Endodermal cell (in vitro differentiated cells): ENCODE results near the gene VPS11. TPM values are rescaled to one million over a fixed set of nuclear protein-coding genes. Genes with fewer than 3 reads are reported as not detected.

Experiments
- DNase-seq: peaks from one replicate; pipeline ENCODE4 v3.0.0-alpha.2; 2017
- H3K27ac ChIP-seq: 2 replicates; pipeline ENCODE4 v1.5.1; 2013; ENCODE audit warnings: mild to moderate bottlenecking, low read depth, low read length, moderate library complexity
- H3K27me3 ChIP-seq: 2 replicates; pipeline ENCODE4 v1.6.1; 2013; ENCODE audit warnings: mild to moderate bottlenecking, low read length, moderate library complexity; ENCODE audit not compliant: insufficient read depth, control insufficient read depth, poor library complexity, severe bottlenecking
- H3K36me3 ChIP-seq: 2 replicates; pipeline ENCODE4 v1.7.0; 2013; ENCODE audit warnings: mild to moderate bottlenecking, low read length, moderate library complexity; ENCODE audit not compliant: control insufficient read depth, insufficient read depth
- H3K4me1 ChIP-seq: one replicate; pipeline ENCODE4 v1.7.0; 2013; ENCODE audit warnings: low read length; ENCODE audit not compliant: control insufficient read depth, insufficient read depth
- H3K4me3 ChIP-seq: 2 replicates; pipeline ENCODE4 v1.5.1; 2013; ENCODE audit warnings: mild to moderate bottlenecking, low read length, moderate library complexity
- H3K9ac ChIP-seq: 2 replicates; pipeline ENCODE4 v1.6.1; 2013; ENCODE audit warnings: mild to moderate bottlenecking, low read length, moderate library complexity; ENCODE audit not compliant: poor library complexity, severe bottlenecking; ENCODE audit errors: extremely low read depth
- H3K9me3 ChIP-seq: 2 replicates; pipeline ENCODE4 v1.6.1; 2013; ENCODE audit warnings: mild to moderate bottlenecking, low read length, moderate library complexity; ENCODE audit not compliant: control insufficient read depth
- H3K27ac Mint-ChIP-seq: 2 replicates; pipeline ENCODE4 v1.8.0; 2020; ENCODE audit warnings: mixed read lengths
- H3K27me3 Mint-ChIP-seq: 2 replicates; pipeline ENCODE4 v1.8.0; 2021; ENCODE audit warnings: mild to moderate bottlenecking, mixed read lengths; ENCODE audit not compliant: insufficient read depth
- H3K36me3 Mint-ChIP-seq: 2 replicates; pipeline ENCODE4 v1.8.0; 2020; ENCODE audit warnings: low read depth, mixed read lengths
- H3K4me1 Mint-ChIP-seq: 2 replicates; pipeline ENCODE4 v1.8.0; 2020; ENCODE audit warnings: mixed read lengths
- H3K4me3 Mint-ChIP-seq: 2 replicates; pipeline ENCODE4 v1.8.0; 2020; ENCODE audit warnings: mild to moderate bottlenecking, moderate library complexity, mixed read lengths
- H3K9me3 Mint-ChIP-seq: 2 replicates; pipeline ENCODE4 v1.8.0; 2020; ENCODE audit warnings: mild to moderate bottlenecking, mixed read lengths
- WGBS, 2 experiments: methylation state at CpG; one replicate each; pipeline versions ENCODE4 v1.1.5 to v1.1.7; 2013; ENCODE audit warnings: missing lambda C conversion rate in 2 of 2, mixed read lengths in 1 of 2; ENCODE audit not compliant: insufficient coverage in 1 of 2, insufficient read length in 1 of 2; 5-methylcytosine and 5-hydroxymethylcytosine counted together
- total RNA-seq, 2 donors: library from RNA; stranded (reverse); fragmentation: NEBNext Ultra II Directional in 1 of 2; extraction: Animal tissue kit (Norgen Biotek cat#: 25700) in 1 of 2; gene quantifications; 2 replicates in 1 of 2; 3 replicates in 1 of 2; pipeline ENCODE4 v1.2.1, GENCODE V29; 2021
- TF ChIP-seq, protein P1 (sequence below): fragments of 200-600 bp; sonication (generic); conservative IDR thresholded peaks from 2 replicates; pipeline ENCODE4 v1.5.0; 2021; ENCODE audit warnings: antibody characterized with exemption, mild to moderate bottlenecking

VPS11 gene
- total RNA-seq, 2 donors from 2014 or later: 26.9 to 29.1 TPM

DNA sequence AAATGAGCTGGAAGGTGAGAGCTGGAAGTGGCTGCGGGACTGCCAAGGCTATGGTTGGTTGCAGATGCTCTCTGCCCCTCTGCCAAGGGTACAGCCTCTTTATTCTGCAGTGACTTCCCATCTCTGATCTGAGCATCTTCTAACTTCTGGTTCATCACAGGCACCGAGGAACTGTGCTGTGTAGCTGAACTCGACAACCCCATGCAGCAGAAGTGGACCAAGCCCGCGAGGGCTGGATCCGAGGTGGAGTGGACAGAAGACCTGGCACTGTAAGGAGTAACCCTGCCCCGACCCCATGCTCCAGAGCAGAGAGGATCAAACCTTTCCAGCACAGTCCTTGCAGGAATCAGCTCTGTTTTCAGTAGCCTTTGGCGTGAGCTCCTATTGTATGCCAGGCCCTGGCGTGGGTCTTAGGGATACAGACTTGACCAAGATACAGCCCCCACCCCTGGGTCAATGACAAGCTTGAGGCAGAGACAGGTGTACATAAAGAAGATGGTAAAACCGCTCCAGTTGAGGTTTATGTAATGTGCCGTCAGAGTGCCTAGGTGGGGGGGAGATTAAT is 43.8 kb downstream of the VPS11 start:
- no peak overlapping the region for H3K27ac ChIP-seq
- no peaks in the 10 kb centered on the region for H3K9me3 Mint-ChIP-seq
- no peak overlapping the region for H3K4me3 Mint-ChIP-seq
- H3K4me1 ChIP-seq: peaks cover 4% of the 10 kb centered on the region
- no peaks in the 10 kb centered on the region for H3K9me3 ChIP-seq
- DNase-seq: no peak
- H3K27ac Mint-ChIP-seq: no peak overlapping the region
- peaks cover 18% of the 10 kb centered on the region for H3K27me3 ChIP-seq
- H3K36me3 Mint-ChIP-seq: peaks cover 7% of the 10 kb centered on the region
- no peak overlapping the region for H3K9ac ChIP-seq
- peaks cover 9% of the 10 kb centered on the region for H3K4me1 Mint-ChIP-seq
- no peak overlapping the region for H3K4me3 ChIP-seq
- 89 to 96% methylated on average over 10 to 11 of the region's 11 CpGs for WGBS, 2 experiments
- no peaks in the 10 kb centered on the region for H3K36me3 ChIP-seq
- H3K27me3 Mint-ChIP-seq: peaks cover 16% of the 10 kb centered on the region
- TF ChIP-seq, protein P1, sequence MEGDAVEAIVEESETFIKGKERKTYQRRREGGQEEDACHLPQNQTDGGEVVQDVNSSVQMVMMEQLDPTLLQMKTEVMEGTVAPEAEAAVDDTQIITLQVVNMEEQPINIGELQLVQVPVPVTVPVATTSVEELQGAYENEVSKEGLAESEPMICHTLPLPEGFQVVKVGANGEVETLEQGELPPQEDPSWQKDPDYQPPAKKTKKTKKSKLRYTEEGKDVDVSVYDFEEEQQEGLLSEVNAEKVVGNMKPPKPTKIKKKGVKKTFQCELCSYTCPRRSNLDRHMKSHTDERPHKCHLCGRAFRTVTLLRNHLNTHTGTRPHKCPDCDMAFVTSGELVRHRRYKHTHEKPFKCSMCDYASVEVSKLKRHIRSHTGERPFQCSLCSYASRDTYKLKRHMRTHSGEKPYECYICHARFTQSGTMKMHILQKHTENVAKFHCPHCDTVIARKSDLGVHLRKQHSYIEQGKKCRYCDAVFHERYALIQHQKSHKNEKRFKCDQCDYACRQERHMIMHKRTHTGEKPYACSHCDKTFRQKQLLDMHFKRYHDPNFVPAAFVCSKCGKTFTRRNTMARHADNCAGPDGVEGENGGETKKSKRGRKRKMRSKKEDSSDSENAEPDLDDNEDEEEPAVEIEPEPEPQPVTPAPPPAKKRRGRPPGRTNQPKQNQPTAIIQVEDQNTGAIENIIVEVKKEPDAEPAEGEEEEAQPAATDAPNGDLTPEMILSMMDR: no peak

GRCh38 chr11:119112314-119113020 is 44.8 kb downstream of the VPS11 start:
- TF ChIP-seq, protein P1: no peak
- Mint-ChIP-seq H3K27ac (no peak overlapping the region), H3K9me3 (no peaks in the 10 kb centered on the region), H3K4me3 (no peak overlapping the region), H3K27me3 (peaks cover 16% of the 10 kb centered on the region), H3K4me1 (peaks cover 4% of the 10 kb centered on the region), H3K36me3 (peaks cover 7% of the 10 kb centered on the region)
- H3K27me3 ChIP-seq: peaks cover 18% of the 10 kb centered on the region
- H3K36me3 ChIP-seq: no peaks in the 10 kb centered on the region
- DNase-seq: no peak
- H3K9me3 ChIP-seq: no peaks in the 10 kb centered on the region
- H3K4me3 ChIP-seq: no peak overlapping the region
- 83 to 88% methylated on average over 7 to 11 of the region's 12 CpGs for WGBS, 2 experiments
- no peak overlapping the region for H3K9ac ChIP-seq
- no peak overlapping the region for H3K27ac ChIP-seq
- H3K4me1 ChIP-seq: peaks cover 4% of the 10 kb centered on the region

DNA sequence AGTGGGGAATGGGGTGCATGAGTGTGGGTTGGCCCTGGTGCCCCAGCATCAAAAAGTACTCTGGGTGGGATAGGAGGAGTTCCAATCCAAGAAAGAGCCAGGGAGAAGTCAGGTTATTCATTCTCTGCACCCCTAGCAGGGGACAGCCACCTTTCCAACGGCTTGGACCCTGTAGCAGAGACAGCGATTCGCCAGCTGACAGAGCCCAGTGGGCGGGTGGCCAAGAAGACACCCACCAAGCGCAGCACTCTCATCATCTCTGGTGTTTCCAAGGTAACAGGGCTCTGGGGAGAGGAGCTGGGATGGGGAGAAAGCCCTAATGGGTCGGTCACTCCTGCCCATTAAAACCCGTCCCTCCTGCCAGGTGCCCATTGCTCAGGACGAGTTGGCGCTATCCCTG is 46.1 kb downstream of the VPS11 start:
- DNase-seq: no peak
- peaks cover 7% of the 10 kb centered on the region for H3K36me3 Mint-ChIP-seq
- no peak overlapping the region for H3K4me3 Mint-ChIP-seq
- H3K4me3 ChIP-seq: no peak overlapping the region
- no peaks in the 10 kb centered on the region for H3K36me3 ChIP-seq
- TF ChIP-seq, protein P1: no peak
- H3K9me3 Mint-ChIP-seq: no peaks in the 10 kb centered on the region
- H3K27ac ChIP-seq: no peak overlapping the region
- no peaks in the 10 kb centered on the region for H3K4me1 ChIP-seq
- H3K27me3 Mint-ChIP-seq: peaks cover 7% of the 10 kb centered on the region
- no peak overlapping the region for H3K9ac ChIP-seq
- H3K4me1 Mint-ChIP-seq: no peaks in the 10 kb centered on the region
- H3K9me3 ChIP-seq: no peaks in the 10 kb centered on the region
- H3K27ac Mint-ChIP-seq: no peak overlapping the region
- WGBS, 2 experiments: 83 to 97% methylated on average over 1 to 9 of the region's 9 CpGs
- peaks cover 7% of the 10 kb centered on the region for H3K27me3 ChIP-seq
